ENCODE results near the gene INHBC. TPM values are rescaled to one million over a fixed set of nuclear protein-coding genes. Genes with fewer than 3 reads are reported as not detected.

Gene INHBC
- total and polyA plus RNA-seq, 2 donors (not counting 1 experiment from before 2014, with no cell fraction given): 0.17 to 0.31 TPM

GRCh38 chr12:57448669-57449068 lies 14.1 kb downstream of the INHBC start:
- H3K36me3 ChIP-seq (replicated peaks in 1 of 2; ENCODE audit: control extremely low read depth in 1 of 2, control insufficient read depth in 1 of 2, extremely low read depth in 1 of 2, insufficient read depth in 2 of 2, low read length in 1 of 2): no peaks in the 10 kb centered on the region
- H3K4me1 Mint-ChIP-seq: peaks cover 2% of the 10 kb centered on the region
- no peak overlapping the region for H3K4me3 Mint-ChIP-seq
- ATAC-seq (ENCODE audit: low read depth) (no peak), DNase-seq (no peak)
- H2AFZ ChIP-seq (ENCODE audit: insufficient read depth, low read depth, low read length, poor library complexity, severe bottlenecking): no peak overlapping the region
- no peak overlapping the region for H3K4me3 ChIP-seq (ENCODE audit: control extremely low read depth in 1 of 5, extremely low read depth in 1 of 5, insufficient read depth in 1 of 5, low read depth in 2 of 5, low read length in 4 of 5)
- CTCF ChIA-PET: interaction anchor here (0.6 to 0.7 kb wide), 3 partner anchors 9 to 187 kb away, joined by 4 to 5 read pairs (median 4); no protein-coding TSS in a partner anchor
- no peaks in the 10 kb centered on the region for H3K27me3 ChIP-seq (replicated peaks in 1 of 4; ENCODE audit: control extremely low read depth in 1 of 4, control insufficient read depth in 3 of 4, insufficient read depth in 4 of 4, low read length in 3 of 4)
- H4K20me1 ChIP-seq (ENCODE audit: control insufficient read depth, insufficient read depth, low read length, poor library complexity, severe bottlenecking): no peaks in the 10 kb centered on the region
- H3K9me3 Mint-ChIP-seq (ENCODE audit: insufficient read depth): no peaks in the 10 kb centered on the region
- POLR2A ChIA-PET: no interaction called here
- peaks cover 4% of the 10 kb centered on the region for H3K27me3 Mint-ChIP-seq
- H3K9me3 ChIP-seq (ENCODE audit: control extremely low read depth in 1 of 3, control insufficient read depth in 2 of 3, insufficient read depth in 1 of 3, low read length in 2 of 3): no peaks in the 10 kb centered on the region
- no peak for TF ChIP-seq EZH2 (IDR thresholded peaks at IDR 0.05; ENCODE audit: borderline replicate concordance, insufficient read depth, low read depth, low read length, poor library complexity, severe bottlenecking)
- TF ChIP-seq, protein P1, sequence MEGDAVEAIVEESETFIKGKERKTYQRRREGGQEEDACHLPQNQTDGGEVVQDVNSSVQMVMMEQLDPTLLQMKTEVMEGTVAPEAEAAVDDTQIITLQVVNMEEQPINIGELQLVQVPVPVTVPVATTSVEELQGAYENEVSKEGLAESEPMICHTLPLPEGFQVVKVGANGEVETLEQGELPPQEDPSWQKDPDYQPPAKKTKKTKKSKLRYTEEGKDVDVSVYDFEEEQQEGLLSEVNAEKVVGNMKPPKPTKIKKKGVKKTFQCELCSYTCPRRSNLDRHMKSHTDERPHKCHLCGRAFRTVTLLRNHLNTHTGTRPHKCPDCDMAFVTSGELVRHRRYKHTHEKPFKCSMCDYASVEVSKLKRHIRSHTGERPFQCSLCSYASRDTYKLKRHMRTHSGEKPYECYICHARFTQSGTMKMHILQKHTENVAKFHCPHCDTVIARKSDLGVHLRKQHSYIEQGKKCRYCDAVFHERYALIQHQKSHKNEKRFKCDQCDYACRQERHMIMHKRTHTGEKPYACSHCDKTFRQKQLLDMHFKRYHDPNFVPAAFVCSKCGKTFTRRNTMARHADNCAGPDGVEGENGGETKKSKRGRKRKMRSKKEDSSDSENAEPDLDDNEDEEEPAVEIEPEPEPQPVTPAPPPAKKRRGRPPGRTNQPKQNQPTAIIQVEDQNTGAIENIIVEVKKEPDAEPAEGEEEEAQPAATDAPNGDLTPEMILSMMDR (IDR thresholded peaks at IDR 0.05): no peak
- no CpG with 5 or more reads among the region's 2 CpGs for WGBS (ENCODE audit: insufficient coverage)
- no peak overlapping the region for H3K4me2 ChIP-seq (replicated peaks; ENCODE audit: low read depth, low read length, poor library complexity, severe bottlenecking)
- no peak overlapping the region for H3K27ac ChIP-seq (ENCODE audit: low read length in 2 of 2)
- intact Hi-C loops (cut with micrococcal nuclease): no loop called here
- no peaks in the 10 kb centered on the region for H3K79me2 ChIP-seq (ENCODE audit: control insufficient read depth, insufficient read depth, low read length)
- no peaks in the 10 kb centered on the region for H3K4me1 ChIP-seq (ENCODE audit: control insufficient read depth in 2 of 2, insufficient read depth in 2 of 2, low read length in 2 of 2)
- H3K27ac Mint-ChIP-seq: no peak overlapping the region
- no peak overlapping the region for H3K9ac ChIP-seq (ENCODE audit: low read length)

DNA sequence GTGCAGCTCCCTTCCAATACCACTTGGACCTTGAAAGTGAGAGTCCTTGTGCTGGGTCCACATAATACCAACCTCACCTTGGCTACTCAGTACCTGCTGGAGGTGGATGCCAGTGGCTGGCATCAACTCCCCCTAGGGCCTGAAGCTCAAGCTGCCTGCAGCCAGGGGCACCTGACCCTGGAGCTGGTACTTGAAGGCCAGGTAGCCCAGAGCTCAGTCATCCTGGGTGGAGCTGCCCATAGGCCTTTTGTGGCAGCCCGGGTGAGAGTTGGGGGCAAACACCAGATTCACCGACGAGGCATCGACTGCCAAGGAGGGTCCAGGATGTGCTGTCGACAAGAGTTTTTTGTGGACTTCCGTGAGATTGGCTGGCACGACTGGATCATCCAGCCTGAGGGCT lies 14.8 kb downstream of the INHBC start:
- no peak overlapping the region for H3K27ac Mint-ChIP-seq
- Histone ChIP-seq H3K79me2 (ENCODE audit: control insufficient read depth, insufficient read depth, low read length) (no peaks in the 10 kb centered on the region), H3K9ac (ENCODE audit: low read length) (no peak overlapping the region), H3K4me1 (ENCODE audit: control insufficient read depth in 2 of 2, insufficient read depth in 2 of 2, low read length in 2 of 2) (no peaks in the 10 kb centered on the region), H3K4me2 (replicated peaks; ENCODE audit: low read depth, low read length, poor library complexity, severe bottlenecking) (no peak overlapping the region), H3K27ac (ENCODE audit: low read length in 2 of 2) (no peak overlapping the region), H3K36me3 (replicated peaks in 1 of 2; ENCODE audit: control extremely low read depth in 1 of 2, control insufficient read depth in 1 of 2, extremely low read depth in 1 of 2, insufficient read depth in 2 of 2, low read length in 1 of 2) (no peaks in the 10 kb centered on the region), H4K20me1 (ENCODE audit: control insufficient read depth, insufficient read depth, low read length, poor library complexity, severe bottlenecking) (no peaks in the 10 kb centered on the region), H3K4me3 (ENCODE audit: control extremely low read depth in 1 of 5, extremely low read depth in 1 of 5, insufficient read depth in 1 of 5, low read depth in 2 of 5, low read length in 4 of 5) (no peak overlapping the region), H2AFZ (ENCODE audit: insufficient read depth, low read depth, low read length, poor library complexity, severe bottlenecking) (no peak overlapping the region), H3K27me3 (replicated peaks in 1 of 4; ENCODE audit: control extremely low read depth in 1 of 4, control insufficient read depth in 3 of 4, insufficient read depth in 4 of 4, low read length in 3 of 4) (no peaks in the 10 kb centered on the region), H3K9me3 (ENCODE audit: control extremely low read depth in 1 of 3, control insufficient read depth in 2 of 3, insufficient read depth in 1 of 3, low read length in 2 of 3) (no peaks in the 10 kb centered on the region)
- peaks cover 4% of the 10 kb centered on the region for H3K27me3 Mint-ChIP-seq
- peaks cover 2% of the 10 kb centered on the region for H3K4me1 Mint-ChIP-seq
- WGBS (ENCODE audit: insufficient coverage): 98% methylated on average over 7 of the region's 7 CpGs
- TF ChIP-seq EZH2 (IDR thresholded peaks at IDR 0.05; ENCODE audit: borderline replicate concordance, insufficient read depth, low read depth, low read length, poor library complexity, severe bottlenecking): no peak
- TF ChIP-seq, protein P1 (IDR thresholded peaks at IDR 0.05): no peak
- H3K4me3 Mint-ChIP-seq: no peak overlapping the region
- H3K9me3 Mint-ChIP-seq (ENCODE audit: insufficient read depth): no peaks in the 10 kb centered on the region
- ChIA-PET CTCF (interaction anchor here (0.7 kb wide), 2 partner anchors 9 to 14 kb away, joined by 3 to 4 read pairs; no protein-coding TSS in a partner anchor), POLR2A (no interaction called here)
- ATAC-seq (ENCODE audit: low read depth): no peak
- DNase-seq: no peak
- intact Hi-C loops (cut with micrococcal nuclease): no loop called here

All from B cell (primary cell).